ENCODE measurements around the gene POLR2E.

POLR2E gene

DNA sequence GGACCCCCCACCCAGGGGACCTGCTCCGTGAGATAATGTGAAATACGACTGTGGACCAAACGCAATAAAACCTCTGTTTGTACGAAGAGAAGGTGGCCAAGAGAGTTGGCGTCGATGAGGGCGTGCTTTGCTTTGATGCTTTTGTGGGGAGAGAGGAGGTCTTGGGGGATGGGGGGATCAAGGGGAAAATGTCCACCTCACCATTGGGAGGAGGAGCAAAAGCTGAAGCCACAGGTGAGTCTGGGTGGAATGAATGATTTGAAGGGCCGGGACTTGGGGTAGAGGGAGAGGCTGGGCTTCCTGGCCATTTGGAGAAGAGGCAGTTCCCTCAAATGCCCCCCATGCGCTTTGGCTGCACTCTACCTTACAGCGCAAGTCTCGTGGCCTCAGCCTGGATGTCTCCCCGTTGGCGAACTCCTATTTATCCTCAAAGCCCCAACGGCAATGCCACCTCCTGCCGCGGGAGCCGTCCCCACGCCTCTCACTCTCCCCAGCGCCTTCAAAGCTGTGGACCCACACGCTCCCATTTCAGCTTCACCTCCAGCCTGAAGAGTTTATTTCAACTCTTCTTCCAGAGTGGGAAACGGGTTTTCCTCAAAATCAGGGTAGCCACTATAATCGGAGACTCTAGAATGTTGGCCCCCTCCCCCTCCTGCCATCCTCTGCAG lies 56.1 kb downstream of the POLR2E start:
- Histone ChIP-seq H3K4me1 (ENCODE audit: control insufficient read depth, insufficient read depth, low read length) (0 out of 2 replicates have a peak, but pooled peaks cover 6% of the 10 kb centered on the region), H3K9ac (ENCODE audit: low read length) (peak overlapping the region; percentile 56), H3K27ac (ENCODE audit: low read depth, low read length) (no peak overlapping the region), H3K9me3 (ENCODE audit: control insufficient read depth, insufficient read depth, low read depth, low read length) (no peaks in the 10 kb centered on the region), H3K36me3 (ENCODE audit: control insufficient read depth, insufficient read depth, low read length) (peaks cover 35% of the 10 kb centered on the region), H3K27me3 (ENCODE audit: control insufficient read depth, insufficient read depth, low read length) (no peaks in the 10 kb centered on the region), H3K4me3 (ENCODE audit: low read depth, low read length) (peak overlapping the region; percentile 67)

DNA sequence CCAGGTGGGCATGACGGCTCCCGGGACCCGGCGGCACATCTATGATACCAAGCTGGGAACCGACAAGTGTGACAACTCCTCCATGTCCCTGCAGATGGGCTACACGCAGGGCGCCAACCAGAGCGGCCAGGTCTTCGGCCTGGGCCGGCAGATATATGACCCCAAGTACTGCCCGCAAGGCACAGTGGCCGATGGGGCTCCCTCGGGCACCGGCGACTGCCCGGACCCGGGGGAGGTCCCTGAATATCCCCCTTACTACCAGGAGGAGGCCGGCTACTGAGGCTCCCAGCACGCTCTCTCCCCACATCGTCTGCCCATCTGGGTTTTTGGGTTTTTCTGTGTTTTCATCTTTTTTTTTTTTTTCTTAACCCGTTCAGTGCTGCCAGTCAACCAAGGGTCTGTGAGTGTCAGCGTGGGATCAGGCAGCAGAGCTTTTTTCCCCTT lies 57.5 kb downstream of the POLR2E start:
- Histone ChIP-seq H3K27me3 (ENCODE audit: control insufficient read depth, insufficient read depth, low read length) (no peaks in the 10 kb centered on the region), H3K27ac (ENCODE audit: low read depth, low read length) (no peak overlapping the region), H3K9me3 (ENCODE audit: control insufficient read depth, insufficient read depth, low read depth, low read length) (no peaks in the 10 kb centered on the region), H3K4me3 (ENCODE audit: low read depth, low read length) (no peak overlapping the region), H3K36me3 (ENCODE audit: control insufficient read depth, insufficient read depth, low read length) (peaks cover 44% of the 10 kb centered on the region), H3K4me1 (ENCODE audit: control insufficient read depth, insufficient read depth, low read length) (0 out of 2 replicates have a peak, but pooled peaks cover 6% of the 10 kb centered on the region), H3K9ac (ENCODE audit: low read length) (no peak overlapping the region)
